Measurements from ENCODE around the gene ASIC2.
"Not testable (repeated sequence)": the region's sequence is repeated elsewhere in the genome, so short reads cannot be mapped to it uniquely, and the experiment has no call there.

ASIC2 gene

DNA sequence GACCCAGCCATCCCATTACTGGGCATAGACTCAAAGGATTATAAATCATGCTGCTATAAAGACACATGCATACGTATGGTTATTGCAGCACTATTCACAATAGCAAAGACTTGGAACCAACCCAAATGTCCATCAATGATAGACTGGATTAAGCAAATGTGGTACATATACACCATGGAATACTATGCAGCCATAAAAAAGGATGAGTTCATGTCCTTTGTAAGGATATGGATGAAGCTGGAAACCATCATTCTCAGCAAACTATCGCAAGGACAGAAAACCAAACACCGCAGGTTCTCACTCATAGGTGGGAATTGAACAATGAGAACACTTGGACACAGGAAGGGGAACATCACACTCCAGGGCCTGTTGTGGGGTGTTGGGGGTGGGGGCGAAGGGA, 323.9 kb downstream of the ASIC2 start:
- DNase-seq = not testable (repeated sequence)

- DNase-seq = no peak
These were observed 328.6 kb downstream of the ASIC2 start for GRCh38 chr17:32964541-32964940.
